ENCODE measurements around the gene FAM72A.
"Not testable (repeated sequence)": the region's sequence is repeated elsewhere in the genome, so short reads cannot be mapped to it uniquely, and the experiment has no call there.

- TF ChIP-seq, protein P1, sequence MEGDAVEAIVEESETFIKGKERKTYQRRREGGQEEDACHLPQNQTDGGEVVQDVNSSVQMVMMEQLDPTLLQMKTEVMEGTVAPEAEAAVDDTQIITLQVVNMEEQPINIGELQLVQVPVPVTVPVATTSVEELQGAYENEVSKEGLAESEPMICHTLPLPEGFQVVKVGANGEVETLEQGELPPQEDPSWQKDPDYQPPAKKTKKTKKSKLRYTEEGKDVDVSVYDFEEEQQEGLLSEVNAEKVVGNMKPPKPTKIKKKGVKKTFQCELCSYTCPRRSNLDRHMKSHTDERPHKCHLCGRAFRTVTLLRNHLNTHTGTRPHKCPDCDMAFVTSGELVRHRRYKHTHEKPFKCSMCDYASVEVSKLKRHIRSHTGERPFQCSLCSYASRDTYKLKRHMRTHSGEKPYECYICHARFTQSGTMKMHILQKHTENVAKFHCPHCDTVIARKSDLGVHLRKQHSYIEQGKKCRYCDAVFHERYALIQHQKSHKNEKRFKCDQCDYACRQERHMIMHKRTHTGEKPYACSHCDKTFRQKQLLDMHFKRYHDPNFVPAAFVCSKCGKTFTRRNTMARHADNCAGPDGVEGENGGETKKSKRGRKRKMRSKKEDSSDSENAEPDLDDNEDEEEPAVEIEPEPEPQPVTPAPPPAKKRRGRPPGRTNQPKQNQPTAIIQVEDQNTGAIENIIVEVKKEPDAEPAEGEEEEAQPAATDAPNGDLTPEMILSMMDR (IDR thresholded peaks at IDR 0.05 in 2 of 3, conservative IDR thresholded peaks at IDR 0.05 in 1 of 3; ENCODE audit: borderline replicate concordance in 1 of 3, insufficient read depth in 1 of 3, low read depth in 2 of 3, low read length in 2 of 3): not testable (repeated sequence)
- TF ChIP-seq POLR2AphosphoS5 (IDR thresholded peaks at IDR 0.05; ENCODE audit: low read depth, low read length); RAD21 (IDR thresholded peaks at IDR 0.05; ENCODE audit: low read depth); EZH2 (IDR thresholded peaks at IDR 0.05); SRF (IDR thresholded peaks at IDR 0.05; ENCODE audit: low read depth): not testable (repeated sequence)
- TF ChIP-seq, protein P2, sequence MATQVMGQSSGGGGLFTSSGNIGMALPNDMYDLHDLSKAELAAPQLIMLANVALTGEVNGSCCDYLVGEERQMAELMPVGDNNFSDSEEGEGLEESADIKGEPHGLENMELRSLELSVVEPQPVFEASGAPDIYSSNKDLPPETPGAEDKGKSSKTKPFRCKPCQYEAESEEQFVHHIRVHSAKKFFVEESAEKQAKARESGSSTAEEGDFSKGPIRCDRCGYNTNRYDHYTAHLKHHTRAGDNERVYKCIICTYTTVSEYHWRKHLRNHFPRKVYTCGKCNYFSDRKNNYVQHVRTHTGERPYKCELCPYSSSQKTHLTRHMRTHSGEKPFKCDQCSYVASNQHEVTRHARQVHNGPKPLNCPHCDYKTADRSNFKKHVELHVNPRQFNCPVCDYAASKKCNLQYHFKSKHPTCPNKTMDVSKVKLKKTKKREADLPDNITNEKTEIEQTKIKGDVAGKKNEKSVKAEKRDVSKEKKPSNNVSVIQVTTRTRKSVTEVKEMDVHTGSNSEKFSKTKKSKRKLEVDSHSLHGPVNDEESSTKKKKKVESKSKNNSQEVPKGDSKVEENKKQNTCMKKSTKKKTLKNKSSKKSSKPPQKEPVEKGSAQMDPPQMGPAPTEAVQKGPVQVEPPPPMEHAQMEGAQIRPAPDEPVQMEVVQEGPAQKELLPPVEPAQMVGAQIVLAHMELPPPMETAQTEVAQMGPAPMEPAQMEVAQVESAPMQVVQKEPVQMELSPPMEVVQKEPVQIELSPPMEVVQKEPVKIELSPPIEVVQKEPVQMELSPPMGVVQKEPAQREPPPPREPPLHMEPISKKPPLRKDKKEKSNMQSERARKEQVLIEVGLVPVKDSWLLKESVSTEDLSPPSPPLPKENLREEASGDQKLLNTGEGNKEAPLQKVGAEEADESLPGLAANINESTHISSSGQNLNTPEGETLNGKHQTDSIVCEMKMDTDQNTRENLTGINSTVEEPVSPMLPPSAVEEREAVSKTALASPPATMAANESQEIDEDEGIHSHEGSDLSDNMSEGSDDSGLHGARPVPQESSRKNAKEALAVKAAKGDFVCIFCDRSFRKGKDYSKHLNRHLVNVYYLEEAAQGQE (IDR thresholded peaks at IDR 0.05; ENCODE audit: low read depth): not testable (repeated sequence)
Observed at GRCh38 chr1:206246129-206246886, 43.7 kb upstream of the FAM72A start.
